NT2/D1 (cell line): ENCODE measurements around the gene NHLH2.

ENCODE experiments used
- DNase-seq: peaks from one replicate; pipeline ENCODE4 v3.0.0-alpha.2; 2011; ENCODE audit warnings: low read depth, low spot score
- H3K27me3 ChIP-seq: 2 replicates; pipeline ENCODE4 v1.6.0; 2011; ENCODE audit warnings: mild to moderate bottlenecking; ENCODE audit not compliant: insufficient read length, insufficient read depth
- H3K36me3 ChIP-seq: 2 replicates; pipeline ENCODE4 v1.6.1; 2011; ENCODE audit warnings: mild to moderate bottlenecking, low read length, mixed read lengths; ENCODE audit not compliant: insufficient read depth, insufficient read length
- H3K4me1 ChIP-seq: 2 replicates; pipeline ENCODE4 v1.5.1; 2011; ENCODE audit not compliant: insufficient read depth, insufficient read length
- H3K4me3 ChIP-seq: 2 replicates; pipeline ENCODE4 v1.5.1; 2011; ENCODE audit warnings: low read depth; ENCODE audit not compliant: insufficient read length
- H3K9ac ChIP-seq: 2 replicates; pipeline ENCODE4 v1.6.0; 2011; ENCODE audit warnings: low read depth; ENCODE audit not compliant: insufficient read length
- H3K9me3 ChIP-seq: 2 replicates; pipeline ENCODE4 v1.5.1; 2011; ENCODE audit warnings: mild to moderate bottlenecking, low read length; ENCODE audit not compliant: insufficient read depth
- SUZ12 ChIP-seq: IDR thresholded peaks from 2 replicates; pipeline ENCODE4 v1.6.1; 2011; ENCODE audit not compliant: insufficient read length, insufficient read depth; ENCODE audit errors: extremely low read depth
- YY1 ChIP-seq: IDR thresholded peaks from 2 replicates; pipeline ENCODE4 v1.6.1; 2011; ENCODE audit not compliant: insufficient read length, insufficient read depth
- ZNF274 ChIP-seq: IDR thresholded peaks from 2 replicates; pipeline ENCODE4 v1.6.1; 2011; ENCODE audit warnings: mild to moderate bottlenecking, low read depth, low read length

The NHLH2 gene

DNA sequence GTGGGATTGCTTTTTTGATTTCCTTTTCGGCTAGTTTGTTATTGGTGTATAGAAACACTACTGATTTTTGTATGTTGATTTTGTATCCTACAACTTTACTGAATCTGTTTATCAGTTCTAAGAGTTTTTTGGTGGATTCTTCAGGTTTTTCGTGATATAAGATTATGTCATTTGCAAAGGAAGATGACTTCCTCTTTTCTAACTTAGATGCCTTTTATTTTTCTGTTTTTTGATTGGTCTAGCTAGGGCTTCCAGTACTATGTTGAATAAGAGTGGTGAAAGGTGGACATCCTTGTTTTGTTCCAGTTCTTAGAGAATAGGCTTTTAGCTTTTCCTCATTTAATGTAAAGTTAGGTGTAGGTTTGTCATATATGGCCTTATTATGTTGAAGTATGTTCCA is 13.1 kb upstream of the NHLH2 start:
- H3K36me3 ChIP-seq, result no peaks in the 10 kb centered on the region
- H3K4me3 ChIP-seq, result no peak overlapping the region
- no peak for DNase-seq
- H3K27me3 ChIP-seq, result no peaks in the 10 kb centered on the region
- H3K9me3 ChIP-seq, result no peaks in the 10 kb centered on the region
- H3K9ac ChIP-seq, result no peak overlapping the region
- H3K4me1 ChIP-seq, result no peaks in the 10 kb centered on the region
- TF ChIP-seq SUZ12, result no peak
- TF ChIP-seq ZNF274, result no peak
- TF ChIP-seq YY1, result no peak

DNA sequence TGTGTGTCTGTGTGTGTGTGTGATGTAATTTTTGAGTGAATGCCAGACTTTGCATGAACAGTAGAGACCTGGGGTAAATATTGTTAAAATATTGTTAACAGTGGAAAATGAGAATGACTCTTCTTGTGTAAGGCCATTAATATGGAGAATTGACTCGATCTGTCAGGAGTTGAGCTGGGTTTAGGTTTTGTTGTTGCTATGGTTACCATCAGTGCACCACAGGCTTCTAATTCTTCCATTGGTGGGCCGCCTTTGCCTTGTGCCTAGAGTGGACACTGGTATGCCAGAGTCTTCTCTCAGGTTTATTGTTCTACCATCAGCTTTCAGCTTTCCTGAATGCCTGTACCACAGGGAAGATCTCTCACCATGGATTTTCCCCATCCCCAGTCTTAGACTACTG is 10.0 kb upstream of the NHLH2 start:
- H3K4me3 ChIP-seq, result no peak overlapping the region
- H3K27me3 ChIP-seq, result no peaks in the 10 kb centered on the region
- no peaks in the 10 kb centered on the region for H3K9me3 ChIP-seq
- no peak overlapping the region for H3K9ac ChIP-seq
- H3K4me1 ChIP-seq, result no peaks in the 10 kb centered on the region
- no peaks in the 10 kb centered on the region for H3K36me3 ChIP-seq
- DNase-seq, result no peak
- no peak for TF ChIP-seq YY1
- no peak for TF ChIP-seq ZNF274
- TF ChIP-seq SUZ12, result no peak

GRCh38 chr1:115847787-115848186 is 6.9 kb upstream of the NHLH2 start:
- Histone ChIP-seq H3K9me3 (peaks cover 5% of the 10 kb centered on the region; the same call in 1 of the 2 replicates), H3K4me3 (no peak overlapping the region), H3K4me1 (no peaks in the 10 kb centered on the region), H3K27me3 (peaks cover 2% of the 10 kb centered on the region), H3K9ac (no peak overlapping the region), H3K36me3 (no peaks in the 10 kb centered on the region)
- no peak for TF ChIP-seq ZNF274
- no peak for TF ChIP-seq SUZ12
- no peak for TF ChIP-seq YY1
- no peak for DNase-seq

GRCh38 chr1:115842948-115843347 is 2.0 kb upstream of the NHLH2 start:
- H3K36me3 ChIP-seq, result no peaks in the 10 kb centered on the region
- TF ChIP-seq ZNF274 (no peak), YY1 (no peak)
- H3K9me3 ChIP-seq, result peaks cover 5% of the 10 kb centered on the region; the same call in 1 of the 2 replicates
- H3K27me3 ChIP-seq, result peaks cover 45% of the 10 kb centered on the region
- H3K4me3 ChIP-seq, result no peak overlapping the region
- no peak overlapping the region for H3K9ac ChIP-seq
- no peaks in the 10 kb centered on the region for H3K4me1 ChIP-seq
- no peak for DNase-seq

GRCh38 chr1:115839679-115840237 is 1.2 kb downstream of the NHLH2 start:
- Histone ChIP-seq H3K4me1 (no peaks in the 10 kb centered on the region), H3K4me3 (peak overlapping the region; percentile 73), H3K9ac (peak overlapping the region; percentile 87), H3K36me3 (no peaks in the 10 kb centered on the region), H3K9me3 (peaks cover 4% of the 10 kb centered on the region; the same call in 1 of the 2 replicates), H3K27me3 (peaks cover 77% of the 10 kb centered on the region)
- no peak for DNase-seq
- TF ChIP-seq ZNF274 (no peak), YY1 (no peak), SUZ12 (no peak)

DNA sequence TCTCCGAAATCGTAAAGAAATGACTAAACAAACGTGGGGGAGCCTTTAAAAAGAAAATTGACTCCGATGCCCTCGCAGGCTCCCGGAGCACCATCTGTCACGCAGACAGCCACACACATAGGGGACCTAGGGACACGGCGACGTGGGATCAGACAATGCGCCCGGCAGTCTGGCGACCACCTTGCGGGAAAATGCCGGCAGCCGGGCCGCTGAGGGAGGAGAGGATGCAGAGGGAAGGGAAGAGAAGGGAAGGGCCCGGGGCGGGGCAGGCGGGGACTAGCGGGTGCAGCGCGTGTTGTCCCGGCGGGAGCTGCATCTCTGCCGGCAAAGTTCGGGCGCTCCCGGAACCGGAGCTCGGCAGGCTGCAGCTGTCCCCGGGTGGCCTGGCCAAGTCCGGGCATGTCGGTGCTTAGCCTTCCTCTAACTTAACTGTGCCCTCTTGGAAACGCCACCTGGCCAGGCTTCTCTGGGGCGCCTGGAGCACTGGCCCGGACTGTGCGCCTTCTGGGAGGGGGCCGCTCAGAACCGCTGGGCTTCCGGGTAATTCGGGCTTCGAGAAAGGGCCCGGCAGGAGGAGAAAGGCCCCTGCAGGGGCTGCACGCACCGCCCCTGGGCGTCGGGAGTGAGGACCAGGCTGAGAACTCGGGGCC is 1.8 kb downstream of the NHLH2 start:
- Histone ChIP-seq H3K4me3 (peak overlapping the region; percentile 73), H3K36me3 (no peaks in the 10 kb centered on the region), H3K9me3 (no peaks in the 10 kb centered on the region; the same call in 1 of the 2 replicates), H3K4me1 (no peaks in the 10 kb centered on the region), H3K9ac (peak overlapping the region; percentile 87), H3K27me3 (peaks cover 83% of the 10 kb centered on the region)
- TF ChIP-seq SUZ12, result no peak
- peak; percentile 69 for DNase-seq

- Histone ChIP-seq H3K4me3 (peak overlapping the region; percentile 73), H3K27me3 (peaks cover 83% of the 10 kb centered on the region), H3K9ac (peak overlapping the region; percentile 87), H3K36me3 (no peaks in the 10 kb centered on the region), H3K4me1 (no peaks in the 10 kb centered on the region), H3K9me3 (no peaks in the 10 kb centered on the region)
- no peak for TF ChIP-seq ZNF274
- peak; percentile 73 for TF ChIP-seq SUZ12
- no peak for TF ChIP-seq YY1
- no peak for DNase-seq
These were observed 2.4 kb downstream of the NHLH2 start for GRCh38 chr1:115838431-115839028.
